ENCODE results near the gene FBLN1. TPM values are rescaled to one million over a fixed set of nuclear protein-coding genes. Genes with fewer than 3 reads are reported as not detected.

Gene FBLN1
- total and polyA plus RNA-seq, 2 of the 13 experiments (the other 11 are each of a cell fraction or from before 2014, with no cell fraction given), result 37.3 to 103 TPM

DNA sequence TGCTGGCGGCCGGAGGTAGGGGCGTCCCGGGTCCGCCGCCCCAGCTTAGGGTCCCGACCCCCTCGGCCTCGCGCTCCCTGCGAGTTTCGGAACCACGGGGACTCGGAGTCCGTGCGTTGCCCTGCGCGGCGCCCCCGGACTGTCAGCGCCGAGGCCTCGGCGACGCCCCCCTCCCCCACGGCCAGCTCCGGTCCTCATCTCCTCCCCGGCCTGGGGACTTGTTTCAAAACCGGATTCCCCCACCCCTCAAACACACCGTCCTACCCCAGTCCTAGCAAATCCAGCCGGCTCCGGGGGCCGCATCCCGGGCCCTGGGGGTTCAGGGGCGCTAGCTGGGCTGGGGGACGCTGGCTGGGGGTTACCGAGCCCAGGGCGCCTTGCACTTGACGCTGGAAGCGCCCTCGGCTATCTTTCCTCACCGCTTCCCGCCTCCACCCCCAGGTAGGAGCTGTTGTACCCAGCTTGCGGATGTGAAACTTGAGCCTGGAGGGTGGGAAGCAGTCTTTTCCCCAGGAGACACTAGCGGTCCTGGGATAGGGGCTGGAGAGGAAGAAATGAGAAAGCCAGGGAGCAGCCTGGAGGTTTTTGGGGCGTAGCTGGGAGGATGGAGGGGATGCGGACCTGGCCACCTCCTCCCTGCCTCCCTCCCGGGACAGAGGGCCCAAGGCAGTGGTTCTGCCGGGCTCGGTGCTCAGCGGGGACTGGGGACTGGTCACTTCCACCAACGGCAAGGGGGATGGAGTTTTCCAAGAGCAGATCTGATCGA is 550 bp downstream of the FBLN1 start (continued):
- TF ChIP-seq ZNF160 (CRISPR knock-in tag; IDR thresholded peaks at IDR 0.05) (no peak), BRD4 (CRISPR knock-in tag; IDR thresholded peaks at IDR 0.05) (peak; percentile 35; the same call in 1 of the 2 replicates), ZNF563 (CRISPR knock-in tag; IDR thresholded peaks at IDR 0.05) (no peak; the same call in 1 of the 2 replicates), ZBTB8A (CRISPR knock-in tag; IDR thresholded peaks at IDR 0.05; ENCODE audit: borderline replicate concordance, low read depth) (no peak), AGO1 (IDR thresholded peaks at IDR 0.05; ENCODE audit: low read depth, low read length, poor library complexity, severe bottlenecking) (no peak), HMG20A (CRISPR knock-in tag; IDR thresholded peaks at IDR 0.05; ENCODE audit: borderline replicate concordance) (no peak), ZNF235 (CRISPR knock-in tag; IDR thresholded peaks at IDR 0.05; ENCODE audit: borderline replicate concordance) (no peak), KMT2B (CRISPR knock-in tag; IDR thresholded peaks at IDR 0.05) (no peak), GATA4 (IDR thresholded peaks at IDR 0.05; ENCODE audit: borderline replicate concordance, low read depth) (no peak), HDAC1 (CRISPR knock-in tag; IDR thresholded peaks at IDR 0.05) (peak; percentile 46; the same call in 1 of the 2 replicates), ZNF678 (CRISPR knock-in tag; IDR thresholded peaks at IDR 0.05) (no peak), SALL1 (CRISPR knock-in tag; IDR thresholded peaks at IDR 0.05) (peak; percentile 22; the same call in 1 of the 2 replicates), NCOA5 (CRISPR knock-in tag; IDR thresholded peaks at IDR 0.05) (no peak), THAP8 (CRISPR knock-in tag; IDR thresholded peaks at IDR 0.05; ENCODE audit: borderline replicate concordance) (no peak), ZNF350 (CRISPR knock-in tag; IDR thresholded peaks at IDR 0.05; ENCODE audit: borderline replicate concordance, low read depth) (peak; percentile 65; the same call in 1 of the 2 replicates), TAF1 (CRISPR knock-in tag; IDR thresholded peaks at IDR 0.05) (0 out of 2 replicates have a peak, but pooled peaks have one; percentile 31)
- TF ChIP-seq, protein P1, sequence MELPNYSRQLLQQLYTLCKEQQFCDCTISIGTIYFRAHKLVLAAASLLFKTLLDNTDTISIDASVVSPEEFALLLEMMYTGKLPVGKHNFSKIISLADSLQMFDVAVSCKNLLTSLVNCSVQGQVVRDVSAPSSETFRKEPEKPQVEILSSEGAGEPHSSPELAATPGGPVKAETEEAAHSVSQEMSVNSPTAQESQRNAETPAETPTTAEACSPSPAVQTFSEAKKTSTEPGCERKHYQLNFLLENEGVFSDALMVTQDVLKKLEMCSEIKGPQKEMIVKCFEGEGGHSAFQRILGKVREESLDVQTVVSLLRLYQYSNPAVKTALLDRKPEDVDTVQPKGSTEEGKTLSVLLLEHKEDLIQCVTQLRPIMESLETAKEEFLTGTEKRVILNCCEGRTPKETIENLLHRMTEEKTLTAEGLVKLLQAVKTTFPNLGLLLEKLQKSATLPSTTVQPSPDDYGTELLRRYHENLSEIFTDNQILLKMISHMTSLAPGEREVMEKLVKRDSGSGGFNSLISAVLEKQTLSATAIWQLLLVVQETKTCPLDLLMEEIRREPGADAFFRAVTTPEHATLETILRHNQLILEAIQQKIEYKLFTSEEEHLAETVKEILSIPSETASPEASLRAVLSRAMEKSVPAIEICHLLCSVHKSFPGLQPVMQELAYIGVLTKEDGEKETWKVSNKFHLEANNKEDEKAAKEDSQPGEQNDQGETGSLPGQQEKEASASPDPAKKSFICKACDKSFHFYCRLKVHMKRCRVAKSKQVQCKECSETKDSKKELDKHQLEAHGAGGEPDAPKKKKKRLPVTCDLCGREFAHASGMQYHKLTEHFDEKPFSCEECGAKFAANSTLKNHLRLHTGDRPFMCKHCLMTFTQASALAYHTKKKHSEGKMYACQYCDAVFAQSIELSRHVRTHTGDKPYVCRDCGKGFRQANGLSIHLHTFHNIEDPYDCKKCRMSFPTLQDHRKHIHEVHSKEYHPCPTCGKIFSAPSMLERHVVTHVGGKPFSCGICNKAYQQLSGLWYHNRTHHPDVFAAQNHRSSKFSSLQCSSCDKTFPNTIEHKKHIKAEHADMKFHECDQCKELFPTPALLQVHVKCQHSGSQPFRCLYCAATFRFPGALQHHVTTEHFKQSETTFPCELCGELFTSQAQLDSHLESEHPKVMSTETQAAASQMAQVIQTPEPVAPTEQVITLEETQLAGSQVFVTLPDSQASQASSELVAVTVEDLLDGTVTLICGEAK (IDR thresholded peaks at IDR 0.05), result no peak
- TF ChIP-seq, protein P1 (CRISPR knock-in tag; IDR thresholded peaks at IDR 0.05), result no peak
- TF ChIP-seq, protein P2, sequence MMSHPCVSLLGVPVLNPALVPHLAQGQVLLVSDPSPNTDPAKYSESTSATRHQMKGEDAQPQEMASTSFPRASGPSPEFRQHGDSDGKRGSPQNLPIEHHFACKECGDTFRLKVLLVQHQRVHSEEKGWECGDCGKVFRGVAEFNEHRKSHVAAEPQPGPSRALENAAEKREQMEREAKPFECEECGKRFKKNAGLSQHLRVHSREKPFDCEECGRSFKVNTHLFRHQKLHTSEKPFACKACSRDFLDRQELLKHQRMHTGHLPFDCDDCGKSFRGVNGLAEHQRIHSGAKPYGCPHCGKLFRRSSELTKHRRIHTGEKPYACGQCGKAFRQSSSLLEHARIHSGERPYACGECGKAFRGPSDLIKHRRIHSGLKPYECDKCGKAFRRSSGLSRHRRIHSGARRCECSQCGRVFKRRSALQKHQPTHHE (CRISPR knock-in tag; IDR thresholded peaks at IDR 0.05; ENCODE audit: borderline replicate concordance), result no peak

Measured in HepG2 (cell line).